Amniotic stem cell (primary cell): ENCODE data around the gene RAB31.
"Not testable (repeated sequence)": the region's sequence is repeated elsewhere in the genome, so short reads cannot be mapped to it uniquely, and the experiment has no call there.

ENCODE experiments used
- DNase-seq: peaks from one replicate; lab custom pipeline; 2025; lab: John Stamatoyannopoulos, UW

The RAB31 gene

GRCh38 chr18:9708057-9708433 is at the start of gene RAB31:
RAB31 (plus strand) TSS chr18:9708301; CDS start chr18:9708406, 105 bp downstream.
- peak; percentile 36 for DNase-seq

GRCh38 chr18:9659499-9660375 is 48.4 kb upstream of the RAB31 start:
- no peak for DNase-seq

DNA sequence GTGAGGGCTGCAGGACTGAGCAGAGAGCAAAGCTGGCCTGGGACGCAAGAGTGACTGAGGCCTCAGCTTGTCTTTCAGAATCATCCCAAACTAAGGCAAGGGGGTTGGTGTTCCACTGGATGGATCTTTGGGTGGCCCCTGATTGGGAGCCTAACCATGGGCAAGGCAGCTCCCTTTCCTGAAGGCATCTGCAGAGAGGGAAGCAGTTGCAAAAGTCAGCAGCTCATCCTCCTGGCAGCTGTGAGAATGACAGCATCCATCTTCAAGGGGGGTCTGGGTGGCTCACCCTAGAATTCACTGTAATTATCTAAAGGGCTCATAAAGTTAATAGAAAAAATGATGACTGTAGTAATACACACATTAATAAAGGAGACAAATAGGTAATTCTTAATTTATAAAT is 46.5 kb upstream of the RAB31 start:
- DNase-seq: no peak

GRCh38 chr18:9663377-9663776 is 44.7 kb upstream of the RAB31 start:
- DNase-seq: no peak

DNA sequence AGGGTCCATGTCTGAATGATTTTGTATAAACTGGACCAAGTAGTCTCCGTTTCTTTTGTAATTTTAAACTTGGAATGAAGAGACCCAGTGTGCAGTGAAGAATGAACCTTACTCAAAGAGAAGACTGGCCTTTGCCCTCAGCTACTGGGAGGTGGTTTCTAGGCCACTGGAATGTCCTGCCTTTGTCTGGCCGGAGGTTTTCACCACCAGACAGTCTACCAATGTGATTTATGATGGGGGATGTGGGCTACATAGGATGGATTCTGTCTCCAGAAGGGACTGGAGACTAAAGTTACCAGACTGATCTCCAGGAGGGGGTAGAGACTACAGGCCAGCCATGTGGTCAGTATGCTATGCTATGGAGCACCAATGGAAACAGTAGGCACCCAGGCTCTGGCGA is 42.8 kb upstream of the RAB31 start:
- DNase-seq: no peak

- no peak for DNase-seq
Observed at GRCh38 chr18:9666548-9666947, 41.6 kb upstream of the RAB31 start.

GRCh38 chr18:9669016-9669415 is 39.1 kb upstream of the RAB31 start:
- DNase-seq: no peak

DNA sequence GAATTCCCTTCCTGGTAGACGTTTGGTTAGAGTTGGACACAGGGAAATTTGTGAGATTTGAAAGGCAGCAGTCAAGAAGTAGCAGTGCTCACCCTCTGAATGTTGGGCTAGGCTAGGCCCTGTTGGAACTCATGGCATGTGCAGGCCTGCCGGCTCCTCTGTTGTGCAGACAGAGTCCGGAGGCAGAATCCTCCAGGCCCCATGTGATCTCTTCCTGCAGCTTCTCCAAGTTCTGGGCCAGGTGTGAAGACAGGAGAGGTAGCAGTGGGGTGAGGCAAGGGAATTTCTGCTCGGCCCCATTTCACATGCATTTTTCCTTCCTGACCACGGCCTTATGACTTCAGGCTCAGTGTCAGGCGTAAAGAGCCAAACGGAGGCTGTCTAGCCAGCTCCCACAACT is 36.9 kb upstream of the RAB31 start:
- no peak for DNase-seq

GRCh38 chr18:9673296-9674251 is 34.5 kb upstream of the RAB31 start:
- no peak for DNase-seq

- DNase-seq: not testable (repeated sequence)
Observed at GRCh38 chr18:9678216-9678615, 29.9 kb upstream of the RAB31 start.

- DNase-seq: no peak
Observed at GRCh38 chr18:9679125-9679524, 29.0 kb upstream of the RAB31 start.

GRCh38 chr18:9681217-9681616 is 26.9 kb upstream of the RAB31 start:
- no peak for DNase-seq

DNA sequence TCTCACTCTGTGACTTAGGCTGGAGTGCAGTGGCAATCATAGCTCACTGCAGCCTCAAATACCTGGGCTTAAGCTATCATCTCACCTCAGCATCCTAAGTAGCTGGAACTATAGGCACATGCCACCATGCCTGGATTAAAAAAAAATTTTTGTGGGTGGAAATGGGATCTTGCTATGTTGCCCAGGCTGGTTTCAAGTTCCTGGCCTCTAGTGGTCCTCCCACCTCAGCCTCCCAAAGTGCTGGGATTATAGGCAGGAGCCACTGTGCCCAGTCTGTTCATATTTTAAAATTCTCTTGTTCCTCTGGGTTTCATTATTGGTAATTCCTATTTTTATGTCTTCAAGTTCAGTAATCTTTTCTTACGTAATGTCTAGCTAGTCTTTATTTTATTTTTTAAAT is 25.5 kb upstream of the RAB31 start:
- no peak for DNase-seq

DNA sequence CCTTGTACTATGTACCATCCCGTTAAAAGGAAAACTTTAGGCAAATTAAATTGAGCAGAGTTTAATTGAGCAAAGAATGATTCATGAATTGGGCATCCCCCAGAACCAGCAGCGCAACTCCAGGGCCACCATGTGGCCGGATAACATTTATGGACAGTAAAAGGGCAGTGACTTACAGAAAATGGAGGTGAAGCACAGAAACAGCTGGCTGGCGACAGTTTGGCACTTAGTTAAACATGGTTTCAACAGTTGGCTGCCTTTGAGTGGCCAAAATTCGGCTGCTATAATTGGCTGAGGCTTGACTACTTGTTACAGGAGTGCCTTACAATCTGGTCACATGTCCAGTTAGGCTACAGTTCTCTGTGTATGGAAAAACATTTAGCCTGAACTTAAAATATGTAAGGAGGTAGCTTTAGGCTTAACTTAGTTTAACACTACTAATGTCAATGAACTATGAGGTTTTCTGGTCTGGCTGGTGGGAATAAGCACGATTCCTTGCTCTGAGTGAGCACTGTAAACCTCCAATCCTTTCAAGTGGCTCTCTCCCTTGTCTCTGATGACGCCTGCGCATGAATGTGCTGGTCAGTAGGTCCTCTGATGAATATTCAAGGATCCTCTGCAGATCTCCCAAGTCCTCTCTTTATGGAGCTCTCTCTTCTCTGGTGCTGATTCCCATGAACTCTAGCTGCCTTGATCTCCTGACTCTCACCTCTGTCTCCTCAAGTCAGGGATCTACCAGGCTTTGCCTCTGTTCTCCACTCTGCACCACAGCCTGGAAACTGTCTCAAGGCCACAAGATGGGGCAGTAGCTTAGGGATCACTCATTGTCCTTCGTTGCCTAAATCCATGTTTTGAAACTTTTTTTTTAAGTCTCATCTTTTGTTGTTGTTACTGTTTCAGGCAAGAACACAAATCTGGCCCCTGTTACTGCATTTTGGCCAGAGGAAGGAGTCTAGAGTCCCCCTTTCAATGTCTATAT is 24.4 kb upstream of the RAB31 start:
- peak; percentile 44 for DNase-seq

DNA sequence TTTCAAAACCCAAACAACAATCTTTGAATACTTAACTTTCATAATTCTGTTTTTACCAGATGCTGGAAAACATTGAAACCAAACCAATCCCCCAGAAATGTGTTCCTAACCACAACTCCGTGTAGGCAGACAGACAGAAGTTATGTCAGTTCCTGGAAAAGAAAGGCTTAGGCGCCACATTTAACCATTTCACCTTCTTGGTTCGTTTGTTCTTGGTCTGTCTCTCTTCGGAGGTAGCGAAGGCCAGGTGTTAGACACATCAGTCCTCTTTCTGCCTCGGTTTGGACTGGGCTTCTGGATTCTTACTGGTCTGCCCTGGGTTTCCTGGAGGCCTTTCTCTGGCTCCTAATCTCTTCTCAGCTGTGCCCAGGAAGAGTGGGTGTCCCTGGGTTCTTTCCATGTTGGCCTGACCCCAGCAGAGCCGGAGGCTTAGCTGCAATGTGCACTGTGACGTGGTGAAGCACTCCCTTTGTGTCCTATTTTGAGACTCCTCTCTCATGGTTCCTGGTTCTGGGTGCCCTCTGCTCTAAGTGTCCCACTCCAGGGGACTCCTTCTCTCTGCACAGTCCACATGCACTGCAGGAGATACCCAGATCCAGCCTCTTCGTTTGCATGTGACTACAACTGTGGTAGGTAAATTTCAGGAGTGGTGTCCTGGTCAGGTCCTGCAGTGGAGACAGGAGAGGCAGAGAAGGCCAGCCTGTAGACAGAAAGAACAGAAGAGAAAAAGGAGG is 23.1 kb upstream of the RAB31 start:
- DNase-seq: no peak

- DNase-seq: no peak
Observed at GRCh38 chr18:9685615-9685890, 22.5 kb upstream of the RAB31 start.

GRCh38 chr18:9688036-9688741 is 19.9 kb upstream of the RAB31 start:
- peak; percentile 43 for DNase-seq

- no peak for DNase-seq
Observed at GRCh38 chr18:9689253-9689652, 18.8 kb upstream of the RAB31 start.

DNA sequence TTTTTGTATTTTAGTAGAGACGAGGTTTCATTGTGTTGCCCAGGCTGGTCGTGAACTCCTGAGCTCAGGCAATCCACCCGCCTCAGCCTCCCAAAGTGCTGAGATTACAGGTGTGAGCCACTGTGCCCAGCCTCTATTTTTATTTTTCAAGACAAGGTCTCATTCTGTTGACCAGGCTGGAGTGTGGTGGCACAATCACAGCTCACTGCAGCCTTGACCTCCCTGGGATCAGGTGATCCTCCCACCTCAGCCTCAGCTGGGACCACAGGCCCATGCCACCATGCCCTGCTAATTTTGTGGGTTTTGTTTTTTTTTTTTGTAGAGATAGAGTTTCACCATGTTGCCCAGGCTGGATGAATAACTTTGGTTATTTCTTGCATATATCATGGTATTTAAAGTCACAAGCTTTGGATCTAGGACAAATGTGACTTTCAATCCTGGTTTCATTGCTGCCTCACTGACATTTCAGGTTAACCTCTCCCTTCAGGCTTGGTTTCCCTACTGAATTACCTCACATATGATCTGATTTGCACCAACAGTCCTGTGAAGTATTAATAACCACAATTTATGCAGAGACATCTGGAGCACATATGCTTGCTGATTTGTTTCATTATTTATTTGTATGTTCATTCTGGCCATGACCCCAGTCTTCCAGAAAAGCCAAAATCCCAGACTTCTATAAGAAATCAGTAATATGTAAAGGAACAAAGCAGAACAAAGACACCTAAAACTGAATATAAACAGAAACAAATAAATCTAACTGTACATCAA is 17.5 kb upstream of the RAB31 start:
- no peak for DNase-seq

DNA sequence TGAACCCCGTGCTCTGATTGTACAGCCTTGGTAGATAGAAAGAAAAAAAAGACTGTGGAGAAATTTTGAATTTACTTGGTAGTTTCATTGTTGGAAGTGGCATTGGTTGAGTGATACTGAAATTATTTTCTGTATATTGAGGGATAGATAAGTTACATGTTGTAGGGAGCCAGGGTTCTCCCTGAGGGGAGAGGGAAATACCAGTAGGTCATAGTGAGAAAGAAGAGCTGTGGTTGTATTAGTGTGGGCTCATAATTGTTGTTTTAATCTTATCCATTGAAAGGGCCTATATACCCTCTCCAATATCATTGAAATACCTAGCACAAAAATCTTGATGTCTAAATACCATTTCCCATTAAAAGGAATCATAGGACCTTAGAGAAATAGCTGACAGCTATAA is 16.9 kb upstream of the RAB31 start:
- DNase-seq: no peak
